CD4-positive, alpha-beta T cell (primary cell): ENCODE data around the gene PSMC5. TPM values are rescaled to one million over a fixed set of nuclear protein-coding genes. Genes with fewer than 3 reads are reported as not detected.

Experiments
- ATAC-seq: fragments of 200-7000 bp; cut with Tn5 transposase; one replicate; pipeline ENCODE4 v1.10.0; 2022; ENCODE audit warnings: mild to moderate bottlenecking; ENCODE audit not compliant: poor library complexity
- CTCF ChIA-PET: fragments of 350-600 bp; sonication (Branson Sonifier 250); formaldehyde crosslinking; loops from one replicate; lab custom pipeline; 2021; ENCODE audit warnings: antibody characterized with exemption, inconsistent platforms; lab: Charles Lee
- POLR2A ChIA-PET: fragments of 350-600 bp; sonication (Branson Sonifier 250); formaldehyde crosslinking; loops from one replicate; lab custom pipeline; 2021; ENCODE audit warnings: antibody characterized with exemption, inconsistent platforms; lab: Charles Lee
- DNase-seq, 14 experiments: peaks; one replicate each; pipeline ENCODE4 v3.0.0-alpha.2; 2013 to 2020; ENCODE audit warnings: mixed read lengths in 2 of 14
- H3K27ac ChIP-seq, 2 donors: one replicate each; pipeline versions ENCODE4 v1.5.1 to v1.7.0; 2013; ENCODE audit warnings: low read length in 2 of 2, low read depth in 1 of 2, mild to moderate bottlenecking in 1 of 2
- H3K27me3 ChIP-seq, 2 experiments: 1 replicate in 1 of 2; 2 replicates in 1 of 2; pipeline versions ENCODE4 v1.6.1 to v1.7.0; 2013; ENCODE audit warnings: low read length in 2 of 2, control low read depth in 1 of 2, mild to moderate bottlenecking in 1 of 2, moderate library complexity in 1 of 2; ENCODE audit not compliant: insufficient read depth in 2 of 2, control insufficient read depth in 1 of 2
- H3K36me3 ChIP-seq: one replicate; pipeline ENCODE4 v1.6.1; 2013; ENCODE audit warnings: low read length, control low read depth; ENCODE audit not compliant: insufficient read depth
- H3K4me1 ChIP-seq: one replicate; pipeline ENCODE4 v1.6.1; 2013; ENCODE audit warnings: low read length, control low read depth; ENCODE audit not compliant: insufficient read depth
- H3K4me3 ChIP-seq: one replicate; pipeline ENCODE4 v1.5.1; 2013; ENCODE audit warnings: mild to moderate bottlenecking, low read length, moderate library complexity
- H3K9me3 ChIP-seq, 2 experiments: 1 replicate in 1 of 2; 2 replicates in 1 of 2; pipeline versions ENCODE4 v1.6.1 to v1.7.0; 2013; ENCODE audit warnings: low read length in 2 of 2, mild to moderate bottlenecking in 2 of 2, control low read depth in 1 of 2, moderate library complexity in 1 of 2; ENCODE audit not compliant: control insufficient read depth in 1 of 2, insufficient read depth in 1 of 2
- H3K27ac Mint-ChIP-seq: one replicate; pipeline ENCODE4 v1.8.0; 2020; ENCODE audit warnings: mixed read lengths
- H3K27me3 Mint-ChIP-seq: one replicate; pipeline ENCODE4 v1.8.0; 2021; ENCODE audit warnings: mixed read lengths
- H3K36me3 Mint-ChIP-seq: one replicate; pipeline ENCODE4 v1.8.0; 2021; ENCODE audit warnings: low read depth, mixed read lengths
- H3K4me1 Mint-ChIP-seq: one replicate; pipeline ENCODE4 v1.8.0; 2021; ENCODE audit warnings: low read depth, mixed read lengths
- H3K4me3 Mint-ChIP-seq: one replicate; pipeline ENCODE4 v1.8.0; 2020; ENCODE audit warnings: mild to moderate bottlenecking, mixed read lengths
- H3K9me3 Mint-ChIP-seq: one replicate; pipeline ENCODE4 v1.8.0; 2020; ENCODE audit warnings: mixed read lengths
- CTCF ChIP-seq: fragments of 200-600 bp; IDR thresholded peaks from one replicate; pipeline ENCODE4 v1.8.0; 2022; ENCODE audit warnings: antibody characterized with exemption, mild to moderate bottlenecking
- intact Hi-C, 2 experiments: fragments of 100-400 bp; cut with DNase I in 1 of 2; cut with micrococcal nuclease in 1 of 2; formaldehyde crosslinking; loops; one replicate each; pipeline versions ENCODE4 v1.15.1 to v1.9.0; 2023 to 2025; cut with DNase I, micrococcal nuclease
- total RNA-seq, 174 experiments: library from RNA in 2 of 174; stranded (reverse) in 2 of 174; gene quantifications; one replicate each; pipeline ENCODE4 v1.2.3 and lab custom pipeline; 2021 to 2026

Gene PSMC5
- total RNA-seq, 2 experiments from 2014 or later: 83.1 to 84.6 TPM

GRCh38 chr17:63798572-63799106 is 28.6 kb upstream of the PSMC5 start:
- DNase-seq (no peak), ATAC-seq (no peak)
- Histone ChIP-seq H3K4me1 (peaks cover 2% of the 10 kb centered on the region), H3K36me3 (peaks cover 87% of the 10 kb centered on the region), H3K27me3 (no peaks in the 10 kb centered on the region), H3K27ac (no peak overlapping the region), H3K9me3 (no peaks in the 10 kb centered on the region), H3K4me3 (no peak overlapping the region)
- Mint-ChIP-seq H3K36me3 (peaks cover 94% of the 10 kb centered on the region), H3K4me1 (no peaks in the 10 kb centered on the region), H3K27me3 (no peaks in the 10 kb centered on the region), H3K27ac (no peak overlapping the region), H3K9me3 (no peaks in the 10 kb centered on the region), H3K4me3 (no peak overlapping the region)
- intact Hi-C loops: no loop called here
- no peak for TF ChIP-seq CTCF
- POLR2A ChIA-PET: interaction anchor here (1.6 kb wide), 1 partner anchor 25 kb away, joined by 5 read pairs; the partner anchor contains the start of genes CCDC47 and DDX42
- CTCF ChIA-PET: no interaction called here

- Mint-ChIP-seq H3K36me3 (peaks cover 91% of the 10 kb centered on the region), H3K27me3 (no peaks in the 10 kb centered on the region), H3K4me3 (no peak overlapping the region), H3K27ac (no peak overlapping the region), H3K9me3 (no peaks in the 10 kb centered on the region), H3K4me1 (no peaks in the 10 kb centered on the region)
- ATAC-seq (no peak), DNase-seq (no peak)
- POLR2A ChIA-PET: no interaction called here
- H3K36me3 ChIP-seq: peaks cover 87% of the 10 kb centered on the region
- H3K9me3 ChIP-seq: no peaks in the 10 kb centered on the region
- no peak overlapping the region for H3K27ac ChIP-seq
- no peaks in the 10 kb centered on the region for H3K27me3 ChIP-seq
- H3K4me1 ChIP-seq: no peaks in the 10 kb centered on the region
- H3K4me3 ChIP-seq: no peak overlapping the region
- no peak for TF ChIP-seq CTCF
- intact Hi-C loops: no loop called here
- CTCF ChIA-PET: interaction anchor here (1.8 to 2.6 kb wide), 2 partner anchors 9 to 48 kb away, joined by 6 read pairs; no protein-coding TSS in a partner anchor
Observed at GRCh38 chr17:63800783-63801182, 26.4 kb upstream of the PSMC5 start.

GRCh38 chr17:63804328-63804727 is 22.9 kb upstream of the PSMC5 start:
- Histone ChIP-seq H3K27ac (no peak overlapping the region), H3K27me3 (no peaks in the 10 kb centered on the region), H3K4me3 (no peak overlapping the region), H3K36me3 (peaks cover 89% of the 10 kb centered on the region), H3K4me1 (no peaks in the 10 kb centered on the region), H3K9me3 (no peaks in the 10 kb centered on the region)
- ATAC-seq (no peak), DNase-seq (no peak)
- POLR2A ChIA-PET: interaction anchor here (1.3 to 1.9 kb wide), 2 partner anchors 23 to 31 kb away, joined by 3 to 7 read pairs; partner anchors contain the start of genes CCDC47 and DDX42
- intact Hi-C loops: no loop called here
- Mint-ChIP-seq H3K36me3 (peaks cover 88% of the 10 kb centered on the region), H3K4me1 (no peaks in the 10 kb centered on the region), H3K9me3 (no peaks in the 10 kb centered on the region), H3K4me3 (no peak overlapping the region), H3K27me3 (no peaks in the 10 kb centered on the region), H3K27ac (no peak overlapping the region)
- CTCF ChIA-PET: no interaction called here
- no peak for TF ChIP-seq CTCF
